Panc1 (cell line): ENCODE data around the gene GRIK4. TPM values are rescaled to one million over a fixed set of nuclear protein-coding genes. Genes with fewer than 3 reads are reported as not detected.

ENCODE experiments used
- ATAC-seq: fragments of 200-7000 bp; cut with Tn5 transposase; 2 replicates; pipeline ENCODE4 v1.9.1; 2020; ENCODE audit warnings: mild to moderate bottlenecking, moderate library complexity
- BruUV-seq: library from RNA; stranded (reverse); fragments of 400-500 nt; replicated peaks from 2 replicates; lab custom pipeline; 2021; lab: Mats Ljungman, UMichigan
- CTCF ChIA-PET: fragments of 300-600 bp; sonication (Branson Sonifier 250); formaldehyde crosslinking; loops from one replicate; lab custom pipeline; 2022; ENCODE audit warnings: antibody characterized with exemption; lab: Charles Lee
- POLR2A ChIA-PET: fragments of 300-600 bp; sonication (Branson Sonifier 250); formaldehyde crosslinking; loops from one replicate; lab custom pipeline; 2022; ENCODE audit warnings: antibody characterized with exemption; lab: Charles Lee
- DNase-seq: peaks from one replicate; pipeline ENCODE4 v3.0.0-alpha.2; 2010; ENCODE audit warnings: low read depth, low spot score
- H3K27ac ChIP-seq: 2 replicates; pipeline ENCODE4 v1.5.1; 2011; ENCODE audit warnings: mild to moderate bottlenecking, low read length, inconsistent platforms
- H3K27me3 ChIP-seq: fragments of 200-500 bp; sonication (Bioruptor generic); 2 replicates; pipeline ENCODE4 v1.6.0; 2014; ENCODE audit warnings: low read length, inconsistent platforms; ENCODE audit not compliant: control insufficient read depth, insufficient read depth
- H3K36me3 ChIP-seq: fragments of 200-500 bp; sonication (Bioruptor generic); 2 replicates; pipeline ENCODE4 v1.5.1; 2014; ENCODE audit warnings: inconsistent platforms, mild to moderate bottlenecking, low read length, moderate library complexity; ENCODE audit not compliant: control insufficient read depth, insufficient read depth
- H3K4me1 ChIP-seq: 2 replicates; pipeline ENCODE4 v1.5.1; 2011; ENCODE audit warnings: inconsistent platforms, mild to moderate bottlenecking, low read length, moderate library complexity; ENCODE audit not compliant: control insufficient read depth, insufficient read depth
- H3K4me3 ChIP-seq, 2 experiments: 2 replicates each; pipeline ENCODE4 v1.5.1; 2011 to 2012; ENCODE audit warnings: low read depth in 2 of 2, low read length in 2 of 2, mild to moderate bottlenecking in 2 of 2, inconsistent platforms in 1 of 2, moderate library complexity in 1 of 2
- H3K9me3 ChIP-seq: fragments of 200-500 bp; sonication (Bioruptor generic); 2 replicates; pipeline ENCODE4 v1.5.1; 2014; ENCODE audit warnings: low read depth, mild to moderate bottlenecking, inconsistent platforms, low read length, moderate library complexity; ENCODE audit not compliant: control insufficient read depth, insufficient read depth
- CTCF ChIP-seq: fragments of 450-650 bp; IDR thresholded peaks from 2 replicates; pipeline ENCODE4 v1.5.1; 2017; ENCODE audit warnings: mild to moderate bottlenecking
- POLR2AphosphoS5 ChIP-seq: IDR thresholded peaks from 2 replicates; pipeline ENCODE4 v1.6.1; 2012; ENCODE audit warnings: mild to moderate bottlenecking, low read depth, low read length, moderate library complexity
- REST ChIP-seq, 2 experiments: IDR thresholded peaks; 2 replicates each; pipeline ENCODE4 v1.6.1; 2011 to 2012; ENCODE audit warnings: low read depth in 2 of 2, control low read depth in 1 of 2, low read length in 1 of 2, mild to moderate bottlenecking in 1 of 2, moderate library complexity in 1 of 2; ENCODE audit not compliant: insufficient read depth in 1 of 2
- SIN3A ChIP-seq: IDR thresholded peaks from 2 replicates; pipeline ENCODE4 v1.6.1; 2012; ENCODE audit warnings: low read depth, mild to moderate bottlenecking, low read length, moderate library complexity, borderline replicate concordance; ENCODE audit not compliant: insufficient read depth
- TCF7L2 ChIP-seq: IDR thresholded peaks from 2 replicates; pipeline ENCODE4 v1.6.1; 2011; ENCODE audit warnings: mild to moderate bottlenecking, low read depth, low read length, inconsistent platforms
- in situ Hi-C: cut with HindIII; loops from 2 replicates; pipeline ENCODE4 v1.10.0; 2016; ENCODE audit warnings: low sequenced_read_pairs, low pct_unique_long_range_greater_than_20kb
- intact Hi-C: fragments of 100-400 bp; cut with micrococcal nuclease; formaldehyde crosslinking; loops from one replicate; pipeline ENCODE4 v1.10.0; 2022; ENCODE audit not compliant: unreplicated experiment
- total RNA-seq: library from RNA; stranded (reverse); gene quantifications from one replicate; pipeline ENCODE4 v1.2.1, GENCODE V29; 2021; ENCODE audit not compliant: unreplicated experiment

Gene GRIK4
- total RNA-seq, 1 experiment from 2014 or later: 0.62 TPM

- no peak for ATAC-seq
- in situ Hi-C loops: no loop called here
- 0 out of 2 replicates have a peak, but pooled peaks cover 4% of the 10 kb centered on the region for H3K27me3 ChIP-seq
- no TSS peak for BruUV-seq
- POLR2A ChIA-PET: no interaction called here
- CTCF ChIA-PET: no interaction called here
- no peak overlapping the region for H3K27ac ChIP-seq
- no peak for DNase-seq
- H3K4me3 ChIP-seq: no peak overlapping the region
- no peak for TF ChIP-seq CTCF
- TF ChIP-seq SIN3A: no peak
- no peak for TF ChIP-seq REST (IDR thresholded peaks at IDR 0.05; ENCODE audit: insufficient read depth in 1 of 2, low read depth in 2 of 2, low read length in 1 of 2)
- TF ChIP-seq TCF7L2: no peak
- no peak for TF ChIP-seq POLR2AphosphoS5
- H3K9me3 ChIP-seq: no peaks in the 10 kb centered on the region
- intact Hi-C loops: no loop called here
- no peaks in the 10 kb centered on the region for H3K4me1 ChIP-seq
- no peaks in the 10 kb centered on the region for H3K36me3 ChIP-seq
Measured at GRCh38 chr11:120923866-120924508, 412.4 kb downstream of the GRIK4 start.

GRCh38 chr11:120925944-120926343, 414.4 kb downstream of the GRIK4 start:
- intact Hi-C loops: no loop called here
- ATAC-seq: no peak
- in situ Hi-C loops: no loop called here

More at GRCh38 chr11:120925944-120926343, 414.4 kb downstream of the GRIK4 start:
- ChIA-PET CTCF (no interaction called here), POLR2A (interaction anchor here (0.6 kb wide), 1 partner anchor 29 kb away, joined by 4 read pairs; no protein-coding TSS in a partner anchor)
- no TSS peak for BruUV-seq
- Histone ChIP-seq H3K4me3 (no peak overlapping the region), H3K27ac (no peak overlapping the region), H3K9me3 (no peaks in the 10 kb centered on the region), H3K36me3 (no peaks in the 10 kb centered on the region), H3K4me1 (no peaks in the 10 kb centered on the region), H3K27me3 (0 out of 2 replicates have a peak, but pooled peaks cover 2% of the 10 kb centered on the region)
- no peak for TF ChIP-seq REST (IDR thresholded peaks at IDR 0.05; ENCODE audit: insufficient read depth in 1 of 2, low read depth in 2 of 2, low read length in 1 of 2)
- TF ChIP-seq CTCF: no peak
- TF ChIP-seq POLR2AphosphoS5: no peak
- TF ChIP-seq SIN3A: no peak
- no peak for TF ChIP-seq TCF7L2
- DNase-seq: no peak
